Stimulated activated CD4-positive, alpha-beta T cell treated with anti-CD3 and anti-CD28 coated beads, Interleukin-15, amount 100 ng/mL, for 24 hours (primary cell): ENCODE data around the gene TUBGCP4.
A peak's percentile ranks its signal among the peaks of the same experiment; 100 is the strongest.

Source experiments
- DNase-seq: peaks from one replicate; pipeline ENCODE4 v3.0.0-alpha.2; 2020

TUBGCP4 gene

GRCh38 chr15:43406189-43406588 is 35.3 kb downstream of the TUBGCP4 start:
- DNase-seq = no peak

GRCh38 chr15:43406808-43407207 is 35.9 kb downstream of the TUBGCP4 start:
- DNase-seq = no peak

GRCh38 chr15:43408789-43409188 is 37.9 kb downstream of the TUBGCP4 start:
- no peak for DNase-seq

GRCh38 chr15:43410572-43411214 is 39.8 kb downstream of the TUBGCP4 start:
- no peak for DNase-seq

GRCh38 chr15:43412096-43412495 is 41.2 kb downstream of the TUBGCP4 start:
- no peak for DNase-seq

- DNase-seq = no peak
These were observed 43.3 kb downstream of the TUBGCP4 start for GRCh38 chr15:43414196-43414595.

GRCh38 chr15:43420435-43420834 is 49.5 kb downstream of the TUBGCP4 start:
- DNase-seq = no peak

- DNase-seq = no peak
These were observed 50.0 kb downstream of the TUBGCP4 start for GRCh38 chr15:43420876-43421275.

- no peak for DNase-seq
These were observed 52.9 kb downstream of the TUBGCP4 start for GRCh38 chr15:43423793-43424192.

GRCh38 chr15:43429687-43430086 is 58.8 kb downstream of the TUBGCP4 start:
- DNase-seq = no peak

- DNase-seq = no peak
These were observed 62.3 kb downstream of the TUBGCP4 start for GRCh38 chr15:43433165-43433564.

GRCh38 chr15:43433661-43434303 is 62.9 kb downstream of the TUBGCP4 start:
- DNase-seq = no peak

- no peak for DNase-seq
These were observed 63.5 kb downstream of the TUBGCP4 start for GRCh38 chr15:43434446-43434845.

GRCh38 chr15:43436395-43436794 is 65.5 kb downstream of the TUBGCP4 start:
- DNase-seq = no peak

- DNase-seq = no peak
These were observed 68.4 kb downstream of the TUBGCP4 start for GRCh38 chr15:43439268-43439667.

- peak; percentile 39 for DNase-seq
These were observed 69.9 kb downstream of the TUBGCP4 start for GRCh38 chr15:43440721-43441281.

GRCh38 chr15:43441316-43441715 is 70.4 kb downstream of the TUBGCP4 start:
- no peak for DNase-seq

GRCh38 chr15:43446344-43446743 is 75.4 kb downstream of the TUBGCP4 start:
- DNase-seq = no peak

GRCh38 chr15:43449981-43450380 is 79.1 kb downstream of the TUBGCP4 start:
- DNase-seq = no peak
